ENCODE results near the gene HSCB. TPM values are rescaled to one million over a fixed set of nuclear protein-coding genes. Genes with fewer than 3 reads are reported as not detected.

The HSCB gene
- total RNA-seq, 4 donors from 2014 or later = 14.4 to 24.9 (median 16.3) TPM

- Histone ChIP-seq H3K36me3 (peaks cover 0 to 2% (median 0%) of the 10 kb centered on the region in 3 donors), H3K27me3 (no peaks in the 10 kb centered on the region), H3K9me3 (no peaks in the 10 kb centered on the region), H3K4me3 (no peak overlapping the region), H3K27ac (no peak overlapping the region), H3K4me1 (peaks cover 0 to 31% (median 9%) of the 10 kb centered on the region in 3 donors)
- TF ChIP-seq CTCF (IDR thresholded peaks at IDR 0.05) (no peak), POLR2A (IDR thresholded peaks at IDR 0.05) (no peak)
- intact Hi-C loops (cut with DNase I) = no loop called here
- DNase-seq = no peak
- 93 to 94% methylated on average over 11 to 14 of the region's 14 CpGs for WGBS, 2 donors
Measured at GRCh38 chr22:28769394-28770085, 27.7 kb downstream of the HSCB start.

GRCh38 chr22:28771195-28771791 lies 29.5 kb downstream of the HSCB start:
- Histone ChIP-seq H3K4me1 (peaks cover 0 to 49% (median 11%) of the 10 kb centered on the region in 3 donors), H3K36me3 (peaks cover 0 to 19% (median 0%) of the 10 kb centered on the region in 3 donors), H3K9me3 (no peaks in the 10 kb centered on the region), H3K4me3 (peak overlapping the region in 2 of 4 donors; percentile 14 to 21), H3K27me3 (no peaks in the 10 kb centered on the region), H3K27ac (peak overlapping the region in 3 of 4 donors; percentile 68 to 97 (median 95))
- intact Hi-C loops (cut with DNase I) = no loop called here
- 27 to 41% methylated on average over 4 to 5 of the region's 5 CpGs for WGBS, 2 donors
- no peak for DNase-seq
- TF ChIP-seq CTCF (IDR thresholded peaks at IDR 0.05) = no peak
- TF ChIP-seq POLR2A (IDR thresholded peaks at IDR 0.05) = no peak

GRCh38 chr22:28772633-28773460 lies 31.0 kb downstream of the HSCB start, which contains the start of gene CCDC117:
TSS of gene CCDC117 (plus strand) at chr22:28772695. CDS start at chr22:28772850, 155 bp downstream.
- peak within 1 kb of the TSS; percentile 80 to 97 (median 92) for H3K4me3 ChIP-seq
- H3K4me1 ChIP-seq = peaks cover 0 to 58% (median 11%) of the 10 kb centered on the region in 3 donors
- TF ChIP-seq CTCF (IDR thresholded peaks at IDR 0.05) (peak in 4 of 6 experiments; percentile 6 to 32 (median 26)), POLR2A (IDR thresholded peaks at IDR 0.05) (peak in 3 of 4 donors; percentile 46 to 83 (median 66))
- H3K27me3 ChIP-seq = no peaks in the 10 kb centered on the region
- H3K9me3 ChIP-seq = no peaks in the 10 kb centered on the region
- DNase-seq = peak; percentile 88
- H3K36me3 ChIP-seq = peaks cover 0 to 35% (median 0%) of the 10 kb centered on the region in 3 donors
- intact Hi-C loops (cut with DNase I) = no loop called here
- peak within 1 kb of the TSS; percentile 95 to 99 (median 98) for H3K27ac ChIP-seq
- 0% methylated on average over 1 to 5 of the region's 92 CpGs for WGBS, 2 donors

GRCh38 chr22:28773461-28773867 lies 31.6 kb downstream of the HSCB start:
- intact Hi-C loops (cut with DNase I) = no loop called here
- WGBS, 2 donors = 0 to 1% methylated on average over 10 of the region's 10 CpGs
- H3K27ac ChIP-seq = peak overlapping the region; percentile 95 to 99 (median 98)
- TF ChIP-seq CTCF (IDR thresholded peaks at IDR 0.05) (no peak), POLR2A (IDR thresholded peaks at IDR 0.05) (no peak)
- H3K4me1 ChIP-seq = peaks cover 0 to 64% (median 11%) of the 10 kb centered on the region in 3 donors
- no peaks in the 10 kb centered on the region for H3K27me3 ChIP-seq
- no peak for DNase-seq
- H3K9me3 ChIP-seq = no peaks in the 10 kb centered on the region
- peaks cover 0 to 41% (median 0%) of the 10 kb centered on the region in 3 donors for H3K36me3 ChIP-seq
- H3K4me3 ChIP-seq = peak overlapping the region; percentile 80 to 97 (median 92)
